Dedifferentiated amniotic fluid mesenchymal stem cell (primary cell): ENCODE results near the gene SLX4.

Experiments used
- DNase-seq: peaks from one replicate; pipeline ENCODE4 v3.0.0-alpha.2; 2016; ENCODE audit errors: extremely low spot score

SLX4 gene

GRCh38 chr16:3580251-3580651 lies 31.2 kb downstream of the SLX4 start:
- no peak for DNase-seq

DNA sequence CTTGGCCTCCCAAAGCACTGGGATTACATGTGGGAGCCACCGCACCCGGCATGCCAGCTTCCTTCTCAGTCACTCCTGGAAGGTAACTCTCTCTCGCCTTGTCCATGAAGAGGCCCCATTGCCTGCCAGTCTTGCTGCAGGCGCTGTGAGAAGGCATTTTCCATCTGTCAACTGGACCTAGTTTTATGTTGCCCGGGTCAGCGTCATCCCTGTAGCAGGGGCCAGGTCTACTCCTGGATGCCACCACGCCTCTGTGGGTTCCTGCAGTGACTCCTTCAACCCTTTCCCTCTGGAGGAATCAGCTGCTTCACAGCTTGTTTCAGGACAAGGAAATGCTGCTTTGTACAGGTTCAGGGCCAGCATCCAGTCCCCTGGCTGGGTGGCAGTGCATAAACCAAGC lies 31.6 kb downstream of the SLX4 start:
- DNase-seq = no peak

DNA sequence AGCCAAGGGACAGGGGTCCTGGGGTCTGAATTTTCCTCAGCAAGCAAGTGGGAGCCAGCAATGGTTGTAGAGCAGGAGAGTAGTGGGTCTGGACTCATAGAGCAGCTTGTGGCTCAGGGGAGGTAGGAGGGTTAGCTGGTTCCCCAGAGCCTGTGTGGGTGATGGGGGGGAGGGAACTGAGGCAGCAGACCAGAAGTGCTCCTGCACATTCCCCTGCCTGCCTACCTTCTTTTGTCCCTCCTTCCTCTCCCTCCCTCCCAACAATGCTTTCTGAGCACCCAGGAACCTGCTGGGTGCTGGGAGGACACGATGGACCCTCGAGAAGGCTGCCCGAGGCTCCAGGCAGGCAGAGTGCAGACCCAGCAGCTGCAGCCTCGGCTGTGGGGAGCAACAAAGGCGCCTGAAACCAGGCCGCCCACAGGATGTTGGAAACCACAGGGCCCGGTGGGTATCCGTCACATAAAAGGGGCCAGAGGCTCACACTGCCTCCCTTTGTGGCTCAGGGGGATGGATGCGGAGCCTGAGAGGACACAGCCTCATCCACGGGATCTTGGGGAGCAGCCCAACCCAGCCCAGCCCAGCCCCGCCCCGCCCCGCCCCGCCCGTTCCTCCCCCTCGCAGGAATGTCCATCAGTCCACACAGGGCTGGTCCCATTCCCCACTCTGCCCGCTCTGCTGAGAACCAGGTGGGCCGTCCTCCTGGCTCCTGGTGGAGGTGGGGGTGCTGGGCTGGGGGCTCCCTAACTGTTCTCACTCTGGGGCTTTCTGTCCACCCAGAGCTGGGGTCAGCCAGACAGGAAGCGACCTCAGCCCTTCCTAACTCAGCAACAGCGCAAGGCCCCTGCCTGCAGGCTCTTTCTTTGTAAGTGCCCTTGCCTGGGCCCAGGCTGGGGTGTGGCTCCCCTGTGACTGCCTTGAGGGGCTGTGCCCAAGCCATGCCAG lies 32.5 kb downstream of the SLX4 start:
- no peak for DNase-seq

DNA sequence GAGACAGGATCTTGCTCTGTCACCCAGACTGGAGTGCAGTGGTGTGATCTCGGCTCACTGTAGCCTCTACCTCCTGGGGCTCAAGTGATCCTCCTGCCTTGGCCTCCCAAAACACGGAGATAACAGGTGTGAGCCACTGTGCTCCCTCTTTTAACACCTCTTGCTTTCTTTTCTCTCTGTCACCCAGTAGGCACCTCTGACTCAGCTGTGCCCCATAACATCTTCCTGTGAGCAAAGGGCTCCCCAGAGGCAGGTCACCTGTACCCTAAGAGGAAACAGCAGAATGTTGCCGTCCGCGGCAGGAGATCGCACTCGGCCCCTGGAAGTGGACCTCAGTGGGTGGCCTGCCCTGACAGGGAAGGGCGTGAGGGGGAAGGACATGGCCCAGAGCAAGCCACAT lies 33.3 kb downstream of the SLX4 start:
- DNase-seq = no peak

- DNase-seq = no peak
These were observed 34.1 kb downstream of the SLX4 start, which contains the start of gene NLRC3 for GRCh38 chr16:3577302-3577752. NLRC3 (minus strand) TSS chr16:3577403; CDS start chr16:3565036, 12,367 bp downstream.

- no peak for DNase-seq
These were observed 35.2 kb downstream of the SLX4 start for GRCh38 chr16:3576211-3576610.

DNA sequence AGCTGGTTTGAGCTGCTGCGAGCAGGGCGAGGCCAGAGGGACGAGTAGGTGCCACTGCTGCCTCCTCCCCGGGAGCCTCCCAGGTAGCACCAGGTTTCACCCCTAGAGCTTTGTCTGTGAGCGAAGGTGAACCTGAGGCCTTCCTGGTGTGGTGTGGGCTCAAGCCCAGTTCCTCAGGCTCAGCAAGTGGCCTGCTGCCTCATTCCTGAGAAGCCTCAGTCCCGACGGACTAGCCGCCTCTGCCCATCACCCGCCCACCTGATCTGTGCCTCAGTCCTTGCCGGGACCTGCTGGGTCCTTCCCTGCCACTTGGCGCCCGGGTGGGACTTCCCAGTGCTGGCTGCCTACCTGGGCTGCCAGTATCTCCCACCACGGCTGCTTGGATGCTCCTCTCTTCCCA lies 35.9 kb downstream of the SLX4 start:
- no peak for DNase-seq

DNA sequence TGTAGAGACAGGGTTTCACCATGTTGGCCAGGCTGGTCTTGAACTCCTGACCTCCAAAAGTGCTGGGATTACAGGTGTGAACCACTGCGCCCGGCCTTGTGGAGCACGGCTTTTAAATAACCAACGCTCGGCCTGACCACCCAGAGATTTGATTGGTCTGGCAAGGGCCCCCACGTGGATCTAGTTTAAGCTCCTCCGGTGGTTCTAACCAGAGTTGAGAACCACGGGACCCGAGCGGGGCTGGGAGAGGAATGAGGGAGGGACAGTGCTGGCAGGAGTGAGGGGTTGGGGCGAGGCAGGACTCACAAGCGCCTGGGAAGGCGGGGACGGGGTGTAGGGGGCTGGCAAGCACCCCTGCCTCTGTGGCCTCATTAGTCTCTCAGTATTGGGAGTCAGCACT lies 37.2 kb downstream of the SLX4 start:
- DNase-seq = no peak

DNA sequence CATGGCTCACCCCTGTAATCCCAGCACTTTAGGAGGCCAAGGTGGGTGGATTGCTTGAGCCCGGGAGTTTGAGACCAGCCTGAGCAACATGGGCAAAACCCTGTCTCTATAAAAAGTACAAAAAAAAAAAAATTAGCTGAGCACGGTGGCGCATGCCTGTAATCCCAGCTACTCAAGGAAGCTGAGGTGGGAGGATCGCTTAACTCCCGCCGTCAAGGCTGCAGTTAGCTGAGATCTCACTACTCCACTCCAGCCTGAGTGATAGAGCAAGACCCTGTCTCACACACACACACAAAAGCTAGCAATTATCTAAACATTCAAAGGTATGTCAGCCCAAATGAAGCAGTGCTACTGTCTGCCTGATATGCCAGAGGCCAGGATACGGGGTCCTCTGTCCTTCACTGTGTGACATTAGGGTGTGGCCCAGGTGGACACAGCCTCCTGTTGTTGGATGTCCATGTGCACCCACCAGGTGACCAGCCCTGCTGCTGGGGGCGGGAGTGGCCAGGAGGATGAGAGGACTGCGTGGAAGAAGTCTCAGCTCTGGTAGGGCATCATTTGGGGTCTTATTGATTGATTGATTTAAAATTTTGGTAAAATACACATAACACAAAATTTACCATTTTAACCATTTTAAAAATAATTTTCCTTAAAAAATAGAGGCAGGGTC lies 38.1 kb downstream of the SLX4 start:
- no peak for DNase-seq

DNA sequence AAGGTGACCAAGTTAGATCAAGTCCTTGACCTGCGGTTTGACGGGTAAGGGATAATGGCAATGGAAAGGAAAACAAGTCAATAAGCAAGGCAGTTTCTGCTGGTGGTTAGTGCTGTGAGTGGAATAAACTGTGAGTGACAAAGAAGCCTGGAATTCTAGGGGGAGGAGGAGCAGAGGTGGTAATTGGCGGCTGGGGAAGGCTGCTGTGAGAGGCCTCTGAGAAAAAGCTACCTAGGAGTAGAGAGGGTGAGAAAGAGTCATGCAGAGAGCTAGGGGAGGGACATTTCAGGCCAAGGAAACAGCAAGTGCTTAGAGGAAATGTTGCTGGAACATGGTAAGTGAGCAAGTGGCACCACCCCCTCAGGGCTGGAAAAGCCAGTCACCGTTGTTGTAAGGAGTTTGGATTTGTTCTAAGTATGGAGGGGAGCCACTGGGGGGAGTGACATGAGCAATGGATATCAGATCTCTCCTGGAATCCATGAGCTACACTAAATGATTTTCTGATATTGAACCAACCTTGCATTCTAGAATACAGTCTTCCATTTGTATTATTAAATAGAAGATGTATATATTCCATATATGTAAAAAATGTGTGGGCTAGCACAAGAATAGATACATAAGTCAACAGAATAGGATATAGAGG lies 40.9 kb downstream of the SLX4 start:
- no peak for DNase-seq

GRCh38 chr16:3569851-3570250 lies 41.6 kb downstream of the SLX4 start:
- no peak for DNase-seq

- no peak for DNase-seq
These were observed 44.4 kb downstream of the SLX4 start for GRCh38 chr16:3566990-3567389.

DNA sequence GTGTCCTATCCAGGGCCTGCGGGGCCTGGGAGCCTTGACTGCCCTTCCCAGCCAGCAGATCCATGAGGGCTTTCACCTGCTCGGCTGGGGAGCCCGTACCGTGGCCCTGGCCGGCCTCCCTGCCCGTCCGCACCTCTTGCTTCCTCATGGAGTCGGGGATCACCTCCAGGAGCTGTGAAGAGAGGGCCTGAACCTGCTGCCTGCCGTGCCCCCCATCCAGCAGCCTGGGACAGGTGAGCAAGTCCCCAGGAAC lies 46.6 kb downstream of the SLX4 start:
- no peak for DNase-seq

DNA sequence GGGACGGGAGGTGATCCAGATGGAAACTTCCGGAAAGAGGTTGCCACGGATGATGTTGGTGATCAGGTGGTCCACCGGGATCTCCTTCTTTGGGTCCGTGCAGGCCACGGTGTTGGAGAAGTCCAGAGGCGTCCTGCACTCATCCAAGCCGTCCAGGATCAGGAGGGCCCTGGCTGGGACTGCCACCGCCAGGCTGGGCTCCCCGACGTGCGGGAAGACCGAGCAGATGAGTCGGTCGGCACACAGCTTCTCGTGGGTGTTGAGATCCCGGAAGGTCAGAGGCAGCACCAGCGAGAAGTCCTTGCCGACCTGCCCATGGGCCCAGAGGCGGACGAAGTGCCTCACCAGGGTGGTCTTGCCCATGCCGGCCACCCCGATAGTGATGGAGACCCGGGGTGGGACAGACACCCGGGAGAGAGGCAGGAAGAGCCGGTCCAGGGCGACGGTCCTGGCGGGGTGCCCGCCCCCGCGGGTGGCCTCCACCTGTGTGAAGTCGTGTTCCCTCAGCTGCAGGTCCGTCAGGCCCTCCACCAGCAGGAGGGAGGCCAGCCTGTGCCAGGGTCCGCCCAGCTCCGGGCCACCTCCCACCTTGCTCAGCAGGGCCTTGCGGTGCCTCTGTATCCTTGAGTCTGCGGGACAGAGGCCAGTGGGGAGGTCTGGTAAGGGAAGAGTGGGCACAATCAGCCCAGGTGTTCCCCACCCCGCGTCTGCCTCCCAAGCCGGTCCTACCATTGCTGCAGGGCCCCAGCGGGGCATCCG lies 47.1 kb downstream of the SLX4 start:
- no peak for DNase-seq

- DNase-seq = no peak
These were observed 48.4 kb downstream of the SLX4 start for GRCh38 chr16:3562914-3563480.

- no peak for DNase-seq
These were observed 49.8 kb downstream of the SLX4 start for GRCh38 chr16:3561626-3562025.

DNA sequence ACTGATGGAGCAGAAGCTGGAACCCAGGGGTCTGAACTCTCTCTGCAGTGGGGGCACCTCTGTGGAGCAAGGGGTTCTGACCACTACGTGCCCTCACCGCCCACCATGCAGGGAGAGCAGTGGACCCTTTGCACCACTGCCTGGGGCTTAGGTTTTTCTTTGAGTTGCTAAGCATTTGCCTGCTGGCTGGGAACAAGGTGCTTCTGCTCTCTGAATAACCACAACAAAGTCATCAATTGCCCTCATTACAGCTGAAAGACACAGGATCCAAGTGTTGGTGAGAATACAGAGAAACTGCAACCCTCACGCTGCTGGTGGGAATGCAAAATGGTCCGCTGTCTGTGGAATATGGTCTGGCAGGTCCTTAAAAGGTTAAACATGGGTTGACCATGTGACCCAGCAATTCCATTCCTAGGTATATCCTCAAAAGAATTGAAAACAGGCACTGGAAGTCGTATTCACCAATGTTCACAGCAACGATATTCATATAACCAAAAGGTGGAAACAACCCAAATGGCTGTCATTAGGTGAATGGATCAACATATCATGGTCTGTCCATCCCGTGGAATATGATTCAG lies 57.0 kb downstream of the SLX4 start:
- DNase-seq = no peak

- no peak for DNase-seq
These were observed 58.1 kb downstream of the SLX4 start for GRCh38 chr16:3553138-3553923.

DNA sequence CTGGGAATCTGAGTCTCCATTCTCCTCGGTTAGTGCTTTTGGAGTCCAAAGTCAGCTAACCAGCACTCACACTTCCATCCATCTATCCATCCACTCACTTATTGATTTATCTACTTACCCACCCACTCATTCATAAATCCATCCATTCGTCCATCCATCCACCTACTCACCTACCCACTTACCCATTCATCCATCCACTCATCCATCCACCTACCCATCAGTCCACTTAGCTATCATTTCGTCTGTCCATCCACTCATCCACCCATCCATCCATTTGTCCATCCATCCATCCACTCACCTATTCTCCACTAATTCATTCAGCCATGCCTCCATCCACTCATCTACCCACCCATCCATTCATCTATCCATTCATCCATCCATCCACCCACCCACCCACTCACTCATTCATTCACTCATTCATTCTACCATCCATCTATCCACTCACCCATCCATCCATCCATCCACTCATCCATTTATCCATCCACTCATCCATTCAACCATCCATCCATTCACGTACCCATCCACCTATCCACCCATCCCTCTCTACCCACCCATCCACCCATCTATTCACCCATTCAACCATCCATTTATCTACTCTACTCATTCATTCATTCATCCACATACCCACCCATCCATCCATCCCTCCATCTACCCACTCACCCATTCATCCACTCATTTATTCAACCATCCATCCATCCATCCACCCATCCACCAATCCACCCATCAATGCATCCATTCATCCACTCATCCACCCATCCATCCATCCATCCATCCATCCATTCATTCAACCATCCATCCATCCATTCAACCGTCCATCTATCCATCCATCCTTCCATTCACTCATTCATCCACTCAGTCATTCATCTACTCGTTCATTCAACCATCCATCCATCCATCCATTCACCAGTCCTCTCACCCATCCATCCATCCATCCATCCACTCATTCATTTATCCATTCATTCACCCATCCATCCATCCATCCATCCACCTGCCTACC lies 60.3 kb downstream of the SLX4 start:
- DNase-seq = no peak
